SK-N-SH (cell line): ENCODE measurements around the gene AGTRAP.

ENCODE experiments used
- EP300 ChIP-seq, 2 experiments: IDR thresholded peaks; 2 replicates each; pipeline versions ENCODE4 v1.4.0 to v1.6.1; 2012; ENCODE audit warnings: borderline replicate concordance in 1 of 2, low read depth in 1 of 2, low read length in 1 of 2
- RAD21 ChIP-seq: IDR thresholded peaks from 2 replicates; pipeline ENCODE4 v1.6.1; 2012; ENCODE audit warnings: mild to moderate bottlenecking, low read length
- TEAD4 ChIP-seq: IDR thresholded peaks from 2 replicates; pipeline ENCODE4 v1.4.0; 2012; ENCODE audit warnings: mild to moderate bottlenecking, borderline replicate concordance; ENCODE audit not compliant: insufficient read depth
- TF ChIP-seq, protein P1 (sequence below): fragments of 200-600 bp; sonication (generic); IDR thresholded peaks from 2 replicates; pipeline ENCODE4 v1.6.1; 2017; ENCODE audit warnings: antibody characterized with exemption, mild to moderate bottlenecking, moderate library complexity

DNA sequence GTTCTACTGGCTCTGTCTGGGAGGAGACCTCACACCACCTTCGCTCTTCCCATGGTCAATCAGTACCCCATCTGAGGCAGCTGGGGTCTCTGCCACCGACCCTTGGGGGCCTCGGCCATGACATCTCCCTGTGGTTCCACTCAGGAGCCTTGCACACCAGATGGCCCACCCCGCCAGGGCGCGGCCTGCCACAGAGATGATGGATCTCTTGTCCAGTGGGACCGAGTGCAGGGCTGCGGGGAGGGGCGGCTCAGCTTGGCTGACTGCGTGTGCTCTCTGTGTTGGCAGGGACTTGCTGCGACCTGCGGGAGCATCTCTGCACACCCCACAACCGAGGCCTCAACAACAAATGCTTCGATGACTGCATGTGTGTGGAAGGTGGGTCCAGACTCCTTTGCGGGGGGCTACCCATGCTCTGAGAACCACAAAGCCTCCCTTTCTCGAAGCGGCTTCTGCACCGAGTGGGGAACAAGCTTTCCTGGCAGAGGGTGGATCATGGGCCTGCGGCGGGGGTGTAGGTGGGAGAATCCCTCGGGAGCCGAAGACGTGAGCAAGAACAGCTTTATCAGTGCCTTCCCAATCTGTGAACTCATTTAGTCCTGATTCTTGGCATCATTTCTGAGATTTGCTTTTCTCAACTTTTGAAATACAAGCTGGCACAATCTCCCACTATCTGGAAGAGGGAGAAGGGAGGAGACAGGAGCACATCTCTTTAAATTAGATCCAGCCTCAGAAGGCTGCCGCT lies 20.9 kb upstream of the AGTRAP start:
- no peak for TF ChIP-seq RAD21
- TF ChIP-seq, protein P1, sequence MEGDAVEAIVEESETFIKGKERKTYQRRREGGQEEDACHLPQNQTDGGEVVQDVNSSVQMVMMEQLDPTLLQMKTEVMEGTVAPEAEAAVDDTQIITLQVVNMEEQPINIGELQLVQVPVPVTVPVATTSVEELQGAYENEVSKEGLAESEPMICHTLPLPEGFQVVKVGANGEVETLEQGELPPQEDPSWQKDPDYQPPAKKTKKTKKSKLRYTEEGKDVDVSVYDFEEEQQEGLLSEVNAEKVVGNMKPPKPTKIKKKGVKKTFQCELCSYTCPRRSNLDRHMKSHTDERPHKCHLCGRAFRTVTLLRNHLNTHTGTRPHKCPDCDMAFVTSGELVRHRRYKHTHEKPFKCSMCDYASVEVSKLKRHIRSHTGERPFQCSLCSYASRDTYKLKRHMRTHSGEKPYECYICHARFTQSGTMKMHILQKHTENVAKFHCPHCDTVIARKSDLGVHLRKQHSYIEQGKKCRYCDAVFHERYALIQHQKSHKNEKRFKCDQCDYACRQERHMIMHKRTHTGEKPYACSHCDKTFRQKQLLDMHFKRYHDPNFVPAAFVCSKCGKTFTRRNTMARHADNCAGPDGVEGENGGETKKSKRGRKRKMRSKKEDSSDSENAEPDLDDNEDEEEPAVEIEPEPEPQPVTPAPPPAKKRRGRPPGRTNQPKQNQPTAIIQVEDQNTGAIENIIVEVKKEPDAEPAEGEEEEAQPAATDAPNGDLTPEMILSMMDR: no peak
- no peak for TF ChIP-seq EP300 (IDR thresholded peaks at IDR 0.05; ENCODE audit: borderline replicate concordance in 1 of 2, low read depth in 1 of 2, low read length in 1 of 2)
- no peak for TF ChIP-seq TEAD4
